H9 (cell line): ENCODE results near the gene WDR27. TPM values are rescaled to one million over a fixed set of nuclear protein-coding genes. Genes with fewer than 3 reads are reported as not detected.

Experiments used
- DNase-seq: peaks from one replicate; pipeline ENCODE4 v3.0.0-alpha.2; 2017
- H2AFZ ChIP-seq: one replicate; pipeline ENCODE4 v1.6.1; 2013; ENCODE audit warnings: mild to moderate bottlenecking, low read length, control low read depth, moderate library complexity
- H2AK5ac ChIP-seq: 2 replicates; pipeline ENCODE4 v1.6.1; 2013; ENCODE audit warnings: low read length, control low read depth, mixed read lengths; ENCODE audit not compliant: insufficient read length
- H2BK120ac ChIP-seq: one replicate; pipeline ENCODE4 v1.6.1; 2013; ENCODE audit warnings: low read depth, mild to moderate bottlenecking, low read length, control low read depth, inconsistent platforms; ENCODE audit not compliant: poor library complexity, severe bottlenecking
- H2BK12ac ChIP-seq: 2 replicates; pipeline ENCODE4 v1.6.1; 2013; ENCODE audit warnings: low read length, control low read depth, mixed read lengths, low read depth; ENCODE audit not compliant: insufficient read length
- H2BK15ac ChIP-seq: 2 replicates; pipeline ENCODE4 v1.6.1; 2013; ENCODE audit warnings: low read depth, low read length, control low read depth
- H2BK20ac ChIP-seq: one replicate; pipeline ENCODE4 v1.6.1; 2013; ENCODE audit warnings: low read depth, mild to moderate bottlenecking, low read length, control low read depth, inconsistent platforms; ENCODE audit not compliant: poor library complexity, severe bottlenecking
- H2BK5ac ChIP-seq: 2 replicates; pipeline ENCODE4 v1.6.1; 2013; ENCODE audit warnings: low read length, control low read depth, mixed read lengths; ENCODE audit not compliant: insufficient read length
- H3K14ac ChIP-seq: 2 replicates; pipeline ENCODE4 v1.6.1; 2013; ENCODE audit warnings: low read length, control low read depth; ENCODE audit not compliant: insufficient read depth
- H3K18ac ChIP-seq: 2 replicates; pipeline ENCODE4 v1.6.1; 2013; ENCODE audit warnings: low read depth, mild to moderate bottlenecking, mixed read lengths, low read length, control low read depth; ENCODE audit not compliant: insufficient read length
- H3K23ac ChIP-seq: 2 replicates; pipeline ENCODE4 v1.6.1; 2013; ENCODE audit warnings: low read length, control low read depth, mixed read lengths, low read depth; ENCODE audit not compliant: insufficient read length
- H3K23me2 ChIP-seq: 2 replicates; pipeline ENCODE4 v1.6.1; 2013; ENCODE audit warnings: low read depth, mild to moderate bottlenecking, mixed read lengths, low read length, control low read depth; ENCODE audit not compliant: insufficient read length, poor library complexity, severe bottlenecking
- H3K27ac ChIP-seq: 2 replicates; pipeline ENCODE4 v1.5.1; 2013; ENCODE audit warnings: low read length, control low read depth, mixed read lengths, low read depth; ENCODE audit not compliant: insufficient read length
- H3K27me3 ChIP-seq: 2 replicates; pipeline ENCODE4 v1.6.1; 2013; ENCODE audit warnings: low read length, control low read depth, inconsistent platforms; ENCODE audit not compliant: insufficient read depth
- H3K4ac ChIP-seq: 2 replicates; pipeline ENCODE4 v1.6.1; 2013; ENCODE audit warnings: low read depth, mild to moderate bottlenecking, control low read depth, inconsistent platforms, low read length, moderate library complexity
- H3K4me1 ChIP-seq: 2 replicates; pipeline ENCODE4 v1.6.1; 2013; ENCODE audit warnings: low read length, control low read depth, inconsistent platforms; ENCODE audit not compliant: insufficient read depth
- H3K4me2 ChIP-seq: 2 replicates; pipeline ENCODE4 v1.6.1; 2013; ENCODE audit warnings: low read length, control low read depth, mixed read lengths; ENCODE audit not compliant: insufficient read length, insufficient read depth
- H3K56ac ChIP-seq: 2 replicates; pipeline ENCODE4 v1.6.1; 2013; ENCODE audit warnings: low read depth, mild to moderate bottlenecking, mixed read lengths, low read length, control low read depth; ENCODE audit not compliant: insufficient read length
- H3K79me1 ChIP-seq: 2 replicates; pipeline ENCODE4 v1.6.1; 2013; ENCODE audit warnings: low read depth, mild to moderate bottlenecking, moderate library complexity, low read length, control low read depth, inconsistent platforms; ENCODE audit not compliant: insufficient read depth, poor library complexity, severe bottlenecking
- H3K79me2 ChIP-seq: 2 replicates; pipeline ENCODE4 v1.6.1; 2013; ENCODE audit warnings: low read length, control low read depth, inconsistent platforms; ENCODE audit not compliant: insufficient read depth
- H3K9ac ChIP-seq: 2 replicates; pipeline ENCODE4 v1.6.1; 2013; ENCODE audit warnings: low read length, control low read depth, mixed read lengths; ENCODE audit not compliant: insufficient read length; ENCODE audit errors: extremely low read depth
- H3K9me3 ChIP-seq: one replicate; pipeline ENCODE4 v1.6.1; 2013; ENCODE audit warnings: low read depth, low read length, inconsistent platforms; ENCODE audit not compliant: control insufficient read depth
- H3T11ph ChIP-seq: one replicate; pipeline ENCODE4 v1.6.1; 2013; ENCODE audit warnings: mild to moderate bottlenecking, low read length, control low read depth, inconsistent platforms
- H4K20me1 ChIP-seq: one replicate; pipeline ENCODE4 v1.6.1; 2013; ENCODE audit not compliant: control insufficient read depth, insufficient read length, insufficient read depth
- H4K5ac ChIP-seq: 2 replicates; pipeline ENCODE4 v1.6.1; 2013; ENCODE audit warnings: low read depth, mild to moderate bottlenecking, mixed read lengths, low read length, control low read depth; ENCODE audit not compliant: insufficient read length
- H4K8ac ChIP-seq: replicated peaks from 2 replicates; pipeline ENCODE4 v1.6.1; 2013; ENCODE audit warnings: low read length, control low read depth, mixed read lengths, low read depth; ENCODE audit not compliant: insufficient read length
- H4K91ac ChIP-seq: 2 replicates; pipeline ENCODE4 v1.6.1; 2013; ENCODE audit warnings: low read depth, mild to moderate bottlenecking, moderate library complexity, mixed read lengths, low read length, control low read depth; ENCODE audit not compliant: insufficient read length
- H3K27ac Mint-ChIP-seq, 3 experiments: 2 replicates in 2 of 3; 3 replicates in 1 of 3; pipeline ENCODE4 v1.8.0; 2020 to 2021; ENCODE audit warnings: mixed read lengths in 3 of 3, mild to moderate bottlenecking in 1 of 3, moderate library complexity in 1 of 3
- H3K27me3 Mint-ChIP-seq: 2 replicates; pipeline ENCODE4 v1.8.0; 2021; ENCODE audit warnings: low read depth, mild to moderate bottlenecking, moderate library complexity, mixed read lengths
- H3K36me3 Mint-ChIP-seq, 3 experiments: 2 replicates in 2 of 3; 3 replicates in 1 of 3; pipeline ENCODE4 v1.8.0; 2020 to 2021; ENCODE audit warnings: low read depth in 3 of 3, mixed read lengths in 3 of 3; ENCODE audit not compliant: insufficient read depth in 1 of 3
- H3K4me1 Mint-ChIP-seq, 2 experiments: 2 replicates each; pipeline ENCODE4 v1.8.0; 2020; ENCODE audit warnings: mixed read lengths in 2 of 2
- H3K4me3 Mint-ChIP-seq, 2 experiments: 2 replicates in 1 of 2; 3 replicates in 1 of 2; pipeline ENCODE4 v1.8.0; 2020 to 2021; ENCODE audit warnings: mild to moderate bottlenecking in 2 of 2, mixed read lengths in 2 of 2, moderate library complexity in 1 of 2
- H3K9me3 Mint-ChIP-seq, 2 experiments: 2 replicates in 1 of 2; 3 replicates in 1 of 2; pipeline ENCODE4 v1.8.0; 2020; ENCODE audit warnings: mild to moderate bottlenecking in 2 of 2, mixed read lengths in 2 of 2, moderate library complexity in 1 of 2
- WGBS: extraction: QIAGEN DNeasy Blood & Tissue Kit; methylation state at CpG from one replicate; pipeline ENCODE4 v1.1.7; 2013; ENCODE audit warnings: missing lambda C conversion rate, low lambda C conversion rate, mixed read lengths; ENCODE audit not compliant: insufficient read length; ENCODE audit errors: extremely low coverage; 5-methylcytosine and 5-hydroxymethylcytosine counted together
- total RNA-seq: library from RNA; stranded (reverse); gene quantifications from 2 replicates; pipeline ENCODE4 v1.2.1, GENCODE V29; 2021
- TF ChIP-seq, protein P1 (sequence below): fragments of 200-600 bp; sonication (generic); conservative IDR thresholded peaks from 3 replicates; pipeline ENCODE4 v1.8.0; 2021; ENCODE audit warnings: antibody characterized with exemption, mild to moderate bottlenecking

WDR27 gene
- total RNA-seq, 1 experiment from 2014 or later, result 48.7 TPM

GRCh38 chr6:169692516-169692915, 9.3 kb downstream of the WDR27 start:
- Histone ChIP-seq H2BK12ac (no peak overlapping the region), H3T11ph (no peak overlapping the region), H3K18ac (no peak overlapping the region), H2BK120ac (no peak overlapping the region), H4K91ac (no peak overlapping the region), H3K27me3 (no peaks in the 10 kb centered on the region), H4K20me1 (no peaks in the 10 kb centered on the region), H3K14ac (no peak overlapping the region), H3K9me3 (no peaks in the 10 kb centered on the region), H2AFZ (no peak overlapping the region), H2BK15ac (no peak overlapping the region), H3K23ac (no peak overlapping the region), H3K79me2 (peaks cover 12% of the 10 kb centered on the region; the same call in 1 of the 2 replicates), H4K8ac (no peak overlapping the region), H4K5ac (no peak overlapping the region), H3K4ac (no peak overlapping the region), H3K4me2 (no peak overlapping the region), H3K23me2 (no peaks in the 10 kb centered on the region), H3K9ac (no peak overlapping the region), H3K56ac (no peak overlapping the region), H2BK5ac (no peak overlapping the region), H3K4me1 (no peaks in the 10 kb centered on the region), H2AK5ac (no peak overlapping the region), H2BK20ac (no peak overlapping the region), H3K79me1 (peaks cover 9% of the 10 kb centered on the region), H3K27ac (no peak overlapping the region)
- H3K27me3 Mint-ChIP-seq, result no peaks in the 10 kb centered on the region
- H3K27ac Mint-ChIP-seq, result peak overlapping the region in 2 of 3 experiments; percentile 4 to 55; a peak in 2 of 7 replicates
- peaks cover 10 to 24% of the 10 kb centered on the region in 2 experiments for H3K4me1 Mint-ChIP-seq
- TF ChIP-seq, protein P1, sequence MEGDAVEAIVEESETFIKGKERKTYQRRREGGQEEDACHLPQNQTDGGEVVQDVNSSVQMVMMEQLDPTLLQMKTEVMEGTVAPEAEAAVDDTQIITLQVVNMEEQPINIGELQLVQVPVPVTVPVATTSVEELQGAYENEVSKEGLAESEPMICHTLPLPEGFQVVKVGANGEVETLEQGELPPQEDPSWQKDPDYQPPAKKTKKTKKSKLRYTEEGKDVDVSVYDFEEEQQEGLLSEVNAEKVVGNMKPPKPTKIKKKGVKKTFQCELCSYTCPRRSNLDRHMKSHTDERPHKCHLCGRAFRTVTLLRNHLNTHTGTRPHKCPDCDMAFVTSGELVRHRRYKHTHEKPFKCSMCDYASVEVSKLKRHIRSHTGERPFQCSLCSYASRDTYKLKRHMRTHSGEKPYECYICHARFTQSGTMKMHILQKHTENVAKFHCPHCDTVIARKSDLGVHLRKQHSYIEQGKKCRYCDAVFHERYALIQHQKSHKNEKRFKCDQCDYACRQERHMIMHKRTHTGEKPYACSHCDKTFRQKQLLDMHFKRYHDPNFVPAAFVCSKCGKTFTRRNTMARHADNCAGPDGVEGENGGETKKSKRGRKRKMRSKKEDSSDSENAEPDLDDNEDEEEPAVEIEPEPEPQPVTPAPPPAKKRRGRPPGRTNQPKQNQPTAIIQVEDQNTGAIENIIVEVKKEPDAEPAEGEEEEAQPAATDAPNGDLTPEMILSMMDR, result no peak
- H3K36me3 Mint-ChIP-seq, result peaks cover 44 to 58% (median 50%) of the 10 kb centered on the region in 3 experiments
- no peak for DNase-seq
- no peak overlapping the region for H3K4me3 Mint-ChIP-seq
- H3K9me3 Mint-ChIP-seq, result peaks cover 0 to 9% of the 10 kb centered on the region in 2 experiments; a peak in 4 of 5 replicates
- no CpG with 5 or more reads among the region's 3 CpGs for WGBS
